Neural cell (in vitro differentiated cells): ENCODE measurements around the gene GNG7. TPM values are rescaled to one million over a fixed set of nuclear protein-coding genes. Genes with fewer than 3 reads are reported as not detected.
"Not testable (repeated sequence)": the region's sequence is repeated elsewhere in the genome, so short reads cannot be mapped to it uniquely, and the experiment has no call there.

Experiments
- H2AFZ ChIP-seq: fragments of 200-600, 300-800 bp; sonication (generic), shearing (Covaris generic); 2 replicates; pipeline ENCODE4 v1.6.0; 2014; ENCODE audit warnings: low read depth, mild to moderate bottlenecking, antibody characterized with exemption, low read length, moderate library complexity
- H3F3A ChIP-seq: fragments of 200-600 bp; shearing (Covaris generic); 2 replicates; pipeline ENCODE4 v1.6.1; 2016; ENCODE audit warnings: mild to moderate bottlenecking, moderate library complexity, mixed read lengths, antibody characterized with exemption, low read length; ENCODE audit not compliant: insufficient read depth, poor library complexity, severe bottlenecking
- H3K27ac ChIP-seq: fragments of 200-600, 300-800 bp; sonication (generic), shearing (Covaris generic); 2 replicates; pipeline ENCODE4 v1.5.1; 2014; ENCODE audit warnings: mild to moderate bottlenecking, low read length, moderate library complexity
- H3K27me3 ChIP-seq: fragments of 300-800, 200-600 bp; sonication (generic), shearing (Covaris generic); 2 replicates; pipeline ENCODE4 v1.6.0; 2014; ENCODE audit warnings: mild to moderate bottlenecking, low read depth, low read length, moderate library complexity; ENCODE audit not compliant: insufficient read depth
- H3K36me3 ChIP-seq: fragments of 300-800, 200-600 bp; sonication (generic), shearing (Covaris generic); 2 replicates; pipeline ENCODE4 v1.5.1; 2014; ENCODE audit warnings: mild to moderate bottlenecking, antibody characterized with exemption, low read length, moderate library complexity; ENCODE audit not compliant: insufficient read depth
- H3K4me2 ChIP-seq: fragments of 300-800, 200-600 bp; sonication (generic), shearing (Covaris generic); 2 replicates; pipeline ENCODE4 v1.6.0; 2014; ENCODE audit warnings: mild to moderate bottlenecking, low read length
- H3K4me3 ChIP-seq: fragments of 300-800, 200-600 bp; sonication (generic), shearing (Covaris generic); 2 replicates; pipeline ENCODE4 v1.5.1; 2014; ENCODE audit warnings: mild to moderate bottlenecking, low read length, moderate library complexity
- H3K79me2 ChIP-seq: fragments of 200-600 bp; shearing (Covaris generic); replicated peaks from 2 replicates; pipeline ENCODE4 v1.6.0; 2014; ENCODE audit warnings: mild to moderate bottlenecking, low read length, moderate library complexity; ENCODE audit not compliant: insufficient read depth
- H3K9ac ChIP-seq: fragments of 300-800, 200-600 bp; sonication (generic), shearing (Covaris generic); 2 replicates; pipeline ENCODE4 v1.6.1; 2016; ENCODE audit warnings: mild to moderate bottlenecking, low read length, mixed read lengths
- H3K9me2 ChIP-seq: fragments of 200-600 bp; shearing (Covaris generic); 2 replicates; pipeline ENCODE4 v1.6.1; 2016; ENCODE audit warnings: mild to moderate bottlenecking, low read length, mixed read lengths; ENCODE audit not compliant: insufficient read depth
- H3K9me3 ChIP-seq: fragments of 200-600, 300-800 bp; sonication (generic), shearing (Covaris generic); 2 replicates; pipeline ENCODE4 v1.6.1; 2016; ENCODE audit warnings: mild to moderate bottlenecking, mixed run types, low read length, moderate library complexity, mixed read lengths
- H4K20me1 ChIP-seq: fragments of 200-600 bp; shearing (Covaris generic); 2 replicates; pipeline ENCODE4 v1.6.1; 2016; ENCODE audit warnings: mild to moderate bottlenecking, mixed run types; ENCODE audit not compliant: insufficient read depth
- EP300 ChIP-seq: fragments of 450-650 bp; conservative IDR thresholded peaks from 2 replicates; pipeline ENCODE4 v1.6.1; 2014; ENCODE audit warnings: antibody characterized with exemption, mild to moderate bottlenecking, moderate library complexity; ENCODE audit not compliant: poor library complexity, severe bottlenecking
- EZH2 ChIP-seq: fragments of 200-600, 300-800 bp; shearing (Covaris generic), sonication (generic); IDR thresholded peaks from 2 replicates; pipeline ENCODE4 v1.6.1; 2014; ENCODE audit warnings: antibody characterized with exemption, low read length, borderline replicate concordance, mild to moderate bottlenecking; ENCODE audit not compliant: insufficient read depth, poor library complexity, severe bottlenecking
- MXI1 ChIP-seq: fragments of 450-650 bp; conservative IDR thresholded peaks from 2 replicates; pipeline ENCODE4 v1.6.1; 2014; ENCODE audit warnings: antibody characterized with exemption, mild to moderate bottlenecking; ENCODE audit not compliant: poor library complexity, severe bottlenecking
- POLR2AphosphoS5 ChIP-seq: IDR thresholded peaks from 2 replicates; pipeline ENCODE4 v1.6.1; 2012
- RAD21 ChIP-seq: fragments of 450-650 bp; conservative IDR thresholded peaks from 2 replicates; pipeline ENCODE4 v1.6.1; 2014; ENCODE audit warnings: antibody characterized with exemption, mild to moderate bottlenecking, moderate library complexity
- SMC3 ChIP-seq: fragments of 450-650 bp; conservative IDR thresholded peaks from 2 replicates; pipeline ENCODE4 v1.6.1; 2014; ENCODE audit warnings: antibody characterized with exemption, mild to moderate bottlenecking, moderate library complexity; ENCODE audit not compliant: poor library complexity
- TAF1 ChIP-seq: IDR thresholded peaks from 2 replicates; pipeline ENCODE4 v1.6.1; 2012; ENCODE audit warnings: low read depth
- polyA plus RNA-seq: library from polyadenylated mRNA; depleted of rRNA; stranded (reverse); fragments of >200 nt; gene quantifications from 2 replicates; pipeline ENCODE4 v1.2.3, GENCODE V29; 2014
- TF ChIP-seq, protein P1 (sequence below): IDR thresholded peaks from 2 replicates; pipeline ENCODE4 v1.6.1; 2012; ENCODE audit warnings: borderline replicate concordance
- TF ChIP-seq, protein P2 (sequence below): fragments of 450-650 bp; IDR thresholded peaks from 2 replicates; pipeline ENCODE4 v1.5.1; 2014; ENCODE audit warnings: antibody characterized with exemption, mild to moderate bottlenecking, moderate library complexity; ENCODE audit not compliant: poor library complexity, severe bottlenecking

GNG7 gene
- polyA plus RNA-seq, 1 donor from 2014 or later = 3.0 TPM

DNA sequence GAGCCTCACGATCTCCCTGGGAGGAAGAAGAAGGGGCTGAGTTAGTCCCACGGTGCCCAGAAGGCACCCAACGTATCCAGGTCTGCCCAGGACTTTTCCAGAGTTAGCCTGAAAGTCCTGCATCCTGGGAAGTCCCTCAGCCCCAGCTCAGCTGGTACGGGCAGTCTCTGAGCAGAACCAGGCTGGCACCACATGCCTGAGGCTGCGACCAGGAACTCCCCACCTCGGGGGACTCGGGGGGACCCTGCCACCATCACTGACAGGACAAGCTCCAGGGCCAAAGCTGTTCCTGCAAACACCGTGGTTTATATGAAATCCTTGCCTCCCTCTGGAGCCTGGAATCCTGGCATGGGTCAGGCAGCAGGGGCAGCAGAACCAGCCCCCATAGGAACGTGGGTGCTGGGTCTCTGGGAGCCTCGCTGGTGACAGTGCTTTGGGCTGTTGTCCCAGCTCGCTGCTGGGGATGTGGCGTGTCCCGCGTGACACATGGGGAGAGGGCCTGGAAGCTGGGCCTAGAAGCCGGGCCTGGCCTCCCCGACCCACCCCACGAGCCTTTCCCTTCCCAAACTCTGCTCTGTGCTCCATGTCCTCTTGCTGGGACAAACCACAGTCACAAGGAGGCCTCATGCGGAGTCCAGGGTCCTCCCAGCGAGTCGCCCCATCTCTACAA lies 55.5 kb downstream of the GNG7 start (continued):
- TF ChIP-seq, protein P1, sequence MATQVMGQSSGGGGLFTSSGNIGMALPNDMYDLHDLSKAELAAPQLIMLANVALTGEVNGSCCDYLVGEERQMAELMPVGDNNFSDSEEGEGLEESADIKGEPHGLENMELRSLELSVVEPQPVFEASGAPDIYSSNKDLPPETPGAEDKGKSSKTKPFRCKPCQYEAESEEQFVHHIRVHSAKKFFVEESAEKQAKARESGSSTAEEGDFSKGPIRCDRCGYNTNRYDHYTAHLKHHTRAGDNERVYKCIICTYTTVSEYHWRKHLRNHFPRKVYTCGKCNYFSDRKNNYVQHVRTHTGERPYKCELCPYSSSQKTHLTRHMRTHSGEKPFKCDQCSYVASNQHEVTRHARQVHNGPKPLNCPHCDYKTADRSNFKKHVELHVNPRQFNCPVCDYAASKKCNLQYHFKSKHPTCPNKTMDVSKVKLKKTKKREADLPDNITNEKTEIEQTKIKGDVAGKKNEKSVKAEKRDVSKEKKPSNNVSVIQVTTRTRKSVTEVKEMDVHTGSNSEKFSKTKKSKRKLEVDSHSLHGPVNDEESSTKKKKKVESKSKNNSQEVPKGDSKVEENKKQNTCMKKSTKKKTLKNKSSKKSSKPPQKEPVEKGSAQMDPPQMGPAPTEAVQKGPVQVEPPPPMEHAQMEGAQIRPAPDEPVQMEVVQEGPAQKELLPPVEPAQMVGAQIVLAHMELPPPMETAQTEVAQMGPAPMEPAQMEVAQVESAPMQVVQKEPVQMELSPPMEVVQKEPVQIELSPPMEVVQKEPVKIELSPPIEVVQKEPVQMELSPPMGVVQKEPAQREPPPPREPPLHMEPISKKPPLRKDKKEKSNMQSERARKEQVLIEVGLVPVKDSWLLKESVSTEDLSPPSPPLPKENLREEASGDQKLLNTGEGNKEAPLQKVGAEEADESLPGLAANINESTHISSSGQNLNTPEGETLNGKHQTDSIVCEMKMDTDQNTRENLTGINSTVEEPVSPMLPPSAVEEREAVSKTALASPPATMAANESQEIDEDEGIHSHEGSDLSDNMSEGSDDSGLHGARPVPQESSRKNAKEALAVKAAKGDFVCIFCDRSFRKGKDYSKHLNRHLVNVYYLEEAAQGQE = no peak

DNA sequence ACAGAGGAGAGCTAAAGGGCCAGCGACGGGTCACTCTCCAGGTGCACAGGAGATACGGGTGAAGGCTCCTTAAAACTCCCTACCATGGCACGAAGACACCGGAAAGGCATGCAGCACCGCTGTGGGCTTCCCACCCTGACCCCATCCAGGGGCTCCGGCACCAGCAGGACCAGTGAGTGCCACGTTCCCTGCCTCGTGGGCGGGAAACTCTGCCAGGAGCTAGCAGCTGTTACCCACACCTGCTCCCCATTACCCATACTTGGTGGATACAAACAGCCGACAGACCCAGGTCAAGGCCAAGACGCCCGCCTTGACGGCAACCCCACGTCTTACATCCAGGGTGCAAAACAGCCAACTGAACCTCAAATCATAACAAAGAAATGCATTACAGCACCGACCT lies 56.7 kb downstream of the GNG7 start:
- Histone ChIP-seq H2AFZ (no peak overlapping the region), H3K9me3 (no peaks in the 10 kb centered on the region), H3K9ac (no peak overlapping the region)

DNA sequence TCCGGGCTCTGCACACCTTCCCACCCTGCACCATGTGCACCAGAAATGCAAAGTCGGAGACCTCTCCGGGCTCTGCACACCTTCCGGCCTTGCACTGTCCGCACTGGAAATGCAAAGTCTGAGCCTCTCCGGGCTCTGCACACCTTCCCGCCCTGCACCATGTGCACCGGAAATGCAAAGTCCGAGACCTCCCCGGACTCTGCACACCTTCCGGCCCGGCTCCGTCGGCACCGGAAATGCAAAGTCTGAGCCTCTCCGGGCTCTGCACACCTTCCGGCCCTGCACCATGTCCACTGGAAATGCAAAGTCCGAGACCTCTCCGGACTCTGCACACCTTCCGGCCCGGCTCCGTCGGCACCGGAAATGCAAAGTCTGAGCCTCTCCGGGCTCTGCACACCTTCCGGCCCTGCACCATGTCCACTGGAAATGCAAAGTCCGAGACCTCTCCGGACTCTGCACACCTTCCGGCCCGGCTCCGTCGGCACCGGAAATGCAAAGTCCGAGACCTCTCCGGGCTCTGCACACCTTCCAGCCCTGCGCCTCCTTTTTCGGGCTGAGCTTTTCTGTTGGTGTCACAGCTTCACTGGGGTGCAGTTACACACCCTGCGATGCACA lies 59.3 kb downstream of the GNG7 start:
- H4K20me1 ChIP-seq, H3K4me3 ChIP-seq, H3K9me3 ChIP-seq, H3K9ac ChIP-seq, H3K9me2 ChIP-seq, H2AFZ ChIP-seq, H3K27ac ChIP-seq, H3K27me3 ChIP-seq, H3K79me2 ChIP-seq, H3F3A ChIP-seq, H3K4me2 ChIP-seq, H3K36me3 ChIP-seq: not testable (repeated sequence)

More for the DNA sequence above, 56.7 kb downstream of the GNG7 start:
- H3K27me3 ChIP-seq = no peaks in the 10 kb centered on the region
- TF ChIP-seq TAF1 = no peak
- TF ChIP-seq SMC3 = no peak
- TF ChIP-seq, protein P1 = no peak
- no peak for TF ChIP-seq POLR2AphosphoS5
- TF ChIP-seq, protein P2, sequence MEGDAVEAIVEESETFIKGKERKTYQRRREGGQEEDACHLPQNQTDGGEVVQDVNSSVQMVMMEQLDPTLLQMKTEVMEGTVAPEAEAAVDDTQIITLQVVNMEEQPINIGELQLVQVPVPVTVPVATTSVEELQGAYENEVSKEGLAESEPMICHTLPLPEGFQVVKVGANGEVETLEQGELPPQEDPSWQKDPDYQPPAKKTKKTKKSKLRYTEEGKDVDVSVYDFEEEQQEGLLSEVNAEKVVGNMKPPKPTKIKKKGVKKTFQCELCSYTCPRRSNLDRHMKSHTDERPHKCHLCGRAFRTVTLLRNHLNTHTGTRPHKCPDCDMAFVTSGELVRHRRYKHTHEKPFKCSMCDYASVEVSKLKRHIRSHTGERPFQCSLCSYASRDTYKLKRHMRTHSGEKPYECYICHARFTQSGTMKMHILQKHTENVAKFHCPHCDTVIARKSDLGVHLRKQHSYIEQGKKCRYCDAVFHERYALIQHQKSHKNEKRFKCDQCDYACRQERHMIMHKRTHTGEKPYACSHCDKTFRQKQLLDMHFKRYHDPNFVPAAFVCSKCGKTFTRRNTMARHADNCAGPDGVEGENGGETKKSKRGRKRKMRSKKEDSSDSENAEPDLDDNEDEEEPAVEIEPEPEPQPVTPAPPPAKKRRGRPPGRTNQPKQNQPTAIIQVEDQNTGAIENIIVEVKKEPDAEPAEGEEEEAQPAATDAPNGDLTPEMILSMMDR = no peak
- no peak for TF ChIP-seq EZH2
- no peak for TF ChIP-seq RAD21
- TF ChIP-seq MXI1 = no peak
- no peak for TF ChIP-seq EP300
- no peaks in the 10 kb centered on the region for H3K36me3 ChIP-seq
- no peaks in the 10 kb centered on the region for H3K9me2 ChIP-seq
- H3K4me3 ChIP-seq = no peak overlapping the region
- H4K20me1 ChIP-seq = no peaks in the 10 kb centered on the region
- no peaks in the 10 kb centered on the region for H3K79me2 ChIP-seq
- H3K4me2 ChIP-seq = no peak overlapping the region
- no peaks in the 10 kb centered on the region for H3F3A ChIP-seq
- no peak overlapping the region for H3K27ac ChIP-seq
